ENCODE data around the gene IGF2BP1.
A peak's percentile ranks its signal among the peaks of the same experiment; 100 is the strongest.

IGF2BP1 gene

DNA sequence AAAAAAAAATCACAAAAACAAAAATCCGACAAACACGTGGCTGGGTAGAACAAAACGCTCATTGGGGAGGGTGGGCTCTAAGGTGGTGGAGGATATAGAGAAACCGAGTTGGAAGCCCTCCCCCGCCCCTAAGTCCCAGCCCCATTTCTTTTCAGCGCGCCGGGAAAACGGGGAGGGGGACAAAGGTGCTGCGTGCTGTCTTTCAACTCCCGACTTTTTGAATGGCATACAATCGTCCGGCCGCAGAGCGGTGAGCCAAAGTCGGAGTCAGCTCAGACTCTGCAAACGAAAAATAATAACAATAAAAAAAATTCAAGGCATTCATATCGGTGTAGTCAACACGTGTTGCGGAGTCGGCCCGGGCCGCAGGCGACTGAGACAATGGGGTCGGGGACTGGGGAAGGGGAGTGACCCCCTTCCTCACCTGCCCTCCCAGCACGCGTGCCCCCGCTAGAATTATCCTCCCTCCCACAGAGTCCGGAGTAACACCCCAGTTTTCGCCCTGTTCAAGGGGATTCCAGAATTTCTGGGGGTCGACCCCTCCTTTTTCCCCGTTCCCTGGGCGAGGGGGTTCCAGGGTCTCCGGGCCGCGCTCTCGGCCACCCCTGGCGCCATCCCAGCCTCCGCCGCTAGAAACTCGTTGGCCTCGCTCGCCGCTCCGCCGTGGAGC lies 1.7 kb upstream of the IGF2BP1 start:
- Histone ChIP-seq H3K4me3 (ENCODE audit: low read depth in 1 of 2, low read length in 2 of 2) (no peak overlapping the region), H3K4me1 (ENCODE audit: control insufficient read depth in 1 of 2, insufficient read depth in 2 of 2, low read length in 2 of 2) (peaks cover 4% of the 10 kb centered on the region in 2 donors), H3K9me3 (ENCODE audit: control insufficient read depth in 1 of 2, low read length in 2 of 2) (no peaks in the 10 kb centered on the region), H3K9ac (ENCODE audit: low read depth in 1 of 2, low read length in 2 of 2) (no peak overlapping the region), H3K36me3 (ENCODE audit: control insufficient read depth in 1 of 2, insufficient read depth in 2 of 2, low read length in 2 of 2) (no peaks in the 10 kb centered on the region), H3K27ac (ENCODE audit: low read depth, low read length) (no peak overlapping the region), H3K27me3 (ENCODE audit: control insufficient read depth in 1 of 2, insufficient read depth in 2 of 2, low read length in 2 of 2) (peaks cover 80 to 84% of the 10 kb centered on the region in 2 donors)

DNA sequence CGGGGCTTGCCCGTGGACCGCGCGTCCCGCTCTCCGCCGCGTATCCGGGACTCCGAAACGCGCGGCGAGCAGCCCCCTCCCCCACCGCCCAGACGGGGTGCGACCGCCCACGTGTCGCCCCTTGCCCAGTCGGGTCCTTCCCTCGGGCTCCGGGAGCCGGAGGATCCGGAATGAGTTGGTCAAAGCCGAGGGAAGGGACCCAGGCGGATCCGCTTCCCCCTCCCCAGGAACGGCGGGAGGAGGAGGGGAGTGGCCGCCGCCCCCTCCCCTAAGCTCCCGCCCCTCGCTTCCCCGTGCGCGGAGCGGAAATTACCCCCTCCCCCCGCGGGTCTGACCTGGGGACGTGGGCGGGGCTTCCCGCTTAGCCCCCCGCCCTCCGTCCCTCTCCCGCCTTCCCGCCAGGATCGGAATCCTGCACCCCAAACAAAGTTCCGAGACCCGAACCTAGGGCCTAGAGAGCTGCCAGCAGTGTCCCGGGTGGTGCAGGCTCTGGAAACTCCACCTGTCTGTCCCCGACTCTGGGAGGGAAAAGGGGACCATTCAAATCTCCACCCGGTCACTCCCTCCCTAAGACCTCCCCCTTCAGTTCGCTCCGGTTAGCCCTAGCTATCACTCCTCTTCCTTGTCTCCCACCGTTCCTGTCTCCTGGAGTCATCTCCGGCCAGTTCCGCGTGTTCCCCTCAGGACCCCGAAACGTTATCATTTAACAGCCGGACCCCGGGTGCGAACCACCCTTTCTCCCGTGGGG lies 1.0 kb upstream of the IGF2BP1 start:
- Histone ChIP-seq H3K27ac (ENCODE audit: low read depth, low read length) (no peak overlapping the region), H3K9me3 (ENCODE audit: control insufficient read depth in 1 of 2, low read length in 2 of 2) (no peaks in the 10 kb centered on the region), H3K27me3 (ENCODE audit: control insufficient read depth in 1 of 2, insufficient read depth in 2 of 2, low read length in 2 of 2) (peaks cover 83 to 86% of the 10 kb centered on the region in 2 donors), H3K4me3 (ENCODE audit: low read depth in 1 of 2, low read length in 2 of 2) (no peak overlapping the region), H3K36me3 (ENCODE audit: control insufficient read depth in 1 of 2, insufficient read depth in 2 of 2, low read length in 2 of 2) (no peaks in the 10 kb centered on the region), H3K4me1 (ENCODE audit: control insufficient read depth in 1 of 2, insufficient read depth in 2 of 2, low read length in 2 of 2) (peaks cover 4% of the 10 kb centered on the region in 2 donors), H3K9ac (ENCODE audit: low read depth in 1 of 2, low read length in 2 of 2) (no peak overlapping the region)

- H3K36me3 ChIP-seq (ENCODE audit: control insufficient read depth in 1 of 2, insufficient read depth in 2 of 2, low read length in 2 of 2), result no peaks in the 10 kb centered on the region
- peaks cover 4% of the 10 kb centered on the region in 2 donors for H3K4me1 ChIP-seq (ENCODE audit: control insufficient read depth in 1 of 2, insufficient read depth in 2 of 2, low read length in 2 of 2)
- H3K27ac ChIP-seq (ENCODE audit: low read depth, low read length), result no peak overlapping the region
- H3K9me3 ChIP-seq (ENCODE audit: control insufficient read depth in 1 of 2, low read length in 2 of 2), result no peaks in the 10 kb centered on the region
- H3K27me3 ChIP-seq (ENCODE audit: control insufficient read depth in 1 of 2, insufficient read depth in 2 of 2, low read length in 2 of 2), result peaks cover 89 to 92% of the 10 kb centered on the region in 2 donors
- no peak overlapping the region for H3K4me3 ChIP-seq (ENCODE audit: low read depth in 1 of 2, low read length in 2 of 2)
- H3K9ac ChIP-seq (ENCODE audit: low read depth in 1 of 2, low read length in 2 of 2), result no peak overlapping the region
These were observed 473 bp upstream of the IGF2BP1 start for GRCh38 chr17:48996722-48997102.

GRCh38 chr17:48997827-48998586 lies 822 bp downstream of the IGF2BP1 start:
- peaks cover 88 to 93% of the 10 kb centered on the region in 2 donors for H3K27me3 ChIP-seq (ENCODE audit: control insufficient read depth in 1 of 2, insufficient read depth in 2 of 2, low read length in 2 of 2)
- peak overlapping the region; percentile 30 to 43 for H3K4me3 ChIP-seq (ENCODE audit: low read depth in 1 of 2, low read length in 2 of 2)

DNA sequence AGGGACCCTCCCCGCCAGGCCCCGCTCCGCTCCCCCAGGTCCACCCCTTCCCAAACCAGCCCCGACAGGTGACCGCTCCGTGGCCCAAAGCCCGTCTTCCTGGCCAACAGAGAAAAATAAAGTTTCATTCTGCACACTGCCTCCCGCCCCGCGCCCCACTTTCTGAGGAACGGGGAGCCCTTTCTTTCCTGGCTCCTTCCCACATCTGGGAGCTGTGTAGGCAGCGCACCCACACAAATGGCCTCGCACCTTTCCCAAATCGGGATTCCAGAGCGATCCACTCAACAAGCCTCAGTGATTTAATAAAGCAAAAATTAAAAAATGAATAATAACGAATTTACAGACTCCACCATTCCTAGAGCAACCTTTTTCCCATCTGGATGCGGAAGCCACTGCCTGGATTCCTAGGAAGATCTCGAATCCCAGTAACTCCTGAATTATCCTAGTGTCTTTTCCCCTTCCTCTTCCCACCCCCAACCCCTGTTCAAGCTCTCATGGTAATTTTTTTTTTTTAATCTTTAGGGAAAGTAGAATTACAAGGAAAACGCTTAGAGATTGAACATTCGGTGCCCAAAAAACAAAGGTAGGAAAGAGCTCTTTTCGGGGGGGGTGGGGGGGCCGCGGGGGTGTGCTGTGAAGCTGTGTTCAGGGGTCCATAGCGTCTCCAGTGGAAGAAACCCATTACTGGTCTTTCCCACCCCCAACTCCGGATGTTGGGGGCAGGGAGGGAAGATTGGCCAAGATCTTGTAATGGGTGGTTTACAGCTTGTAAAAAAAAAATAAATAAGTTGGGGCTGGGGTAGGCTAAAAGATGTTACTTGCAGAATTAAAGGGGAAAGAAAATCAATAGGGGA lies 1.6 kb downstream of the IGF2BP1 start:
- Histone ChIP-seq H3K4me3 (ENCODE audit: low read depth in 1 of 2, low read length in 2 of 2) (no peak overlapping the region), H3K36me3 (ENCODE audit: control insufficient read depth in 1 of 2, insufficient read depth in 2 of 2, low read length in 2 of 2) (no peaks in the 10 kb centered on the region), H3K27ac (ENCODE audit: low read depth, low read length) (no peak overlapping the region), H3K9me3 (ENCODE audit: control insufficient read depth in 1 of 2, low read length in 2 of 2) (no peaks in the 10 kb centered on the region), H3K9ac (ENCODE audit: low read depth in 1 of 2, low read length in 2 of 2) (no peak overlapping the region), H3K4me1 (ENCODE audit: control insufficient read depth in 1 of 2, insufficient read depth in 2 of 2, low read length in 2 of 2) (peaks cover 4% of the 10 kb centered on the region in 2 donors), H3K27me3 (ENCODE audit: control insufficient read depth in 1 of 2, insufficient read depth in 2 of 2, low read length in 2 of 2) (peaks cover 90 to 99% of the 10 kb centered on the region in 2 donors)

More at GRCh38 chr17:48997827-48998586, 822 bp downstream of the IGF2BP1 start:
- Histone ChIP-seq H3K9ac (ENCODE audit: low read depth in 1 of 2, low read length in 2 of 2) (no peak overlapping the region), H3K4me1 (ENCODE audit: control insufficient read depth in 1 of 2, insufficient read depth in 2 of 2, low read length in 2 of 2) (peaks cover 4% of the 10 kb centered on the region in 2 donors), H3K36me3 (ENCODE audit: control insufficient read depth in 1 of 2, insufficient read depth in 2 of 2, low read length in 2 of 2) (no peaks in the 10 kb centered on the region), H3K9me3 (ENCODE audit: control insufficient read depth in 1 of 2, low read length in 2 of 2) (no peaks in the 10 kb centered on the region), H3K27ac (ENCODE audit: low read depth, low read length) (no peak overlapping the region)

GRCh38 chr17:49000943-49001342 lies 3.8 kb downstream of the IGF2BP1 start:
- no peak overlapping the region for H3K27ac ChIP-seq (ENCODE audit: low read depth, low read length)
- H3K9ac ChIP-seq (ENCODE audit: low read depth in 1 of 2, low read length in 2 of 2), result no peak overlapping the region
- peaks cover 88 to 99% of the 10 kb centered on the region in 2 donors for H3K27me3 ChIP-seq (ENCODE audit: control insufficient read depth in 1 of 2, insufficient read depth in 2 of 2, low read length in 2 of 2)
- H3K4me3 ChIP-seq (ENCODE audit: low read depth in 1 of 2, low read length in 2 of 2), result no peak overlapping the region
- no peaks in the 10 kb centered on the region for H3K9me3 ChIP-seq (ENCODE audit: control insufficient read depth in 1 of 2, low read length in 2 of 2)
- peaks cover 4% of the 10 kb centered on the region in 2 donors for H3K4me1 ChIP-seq (ENCODE audit: control insufficient read depth in 1 of 2, insufficient read depth in 2 of 2, low read length in 2 of 2)
- no peaks in the 10 kb centered on the region for H3K36me3 ChIP-seq (ENCODE audit: control insufficient read depth in 1 of 2, insufficient read depth in 2 of 2, low read length in 2 of 2)

DNA sequence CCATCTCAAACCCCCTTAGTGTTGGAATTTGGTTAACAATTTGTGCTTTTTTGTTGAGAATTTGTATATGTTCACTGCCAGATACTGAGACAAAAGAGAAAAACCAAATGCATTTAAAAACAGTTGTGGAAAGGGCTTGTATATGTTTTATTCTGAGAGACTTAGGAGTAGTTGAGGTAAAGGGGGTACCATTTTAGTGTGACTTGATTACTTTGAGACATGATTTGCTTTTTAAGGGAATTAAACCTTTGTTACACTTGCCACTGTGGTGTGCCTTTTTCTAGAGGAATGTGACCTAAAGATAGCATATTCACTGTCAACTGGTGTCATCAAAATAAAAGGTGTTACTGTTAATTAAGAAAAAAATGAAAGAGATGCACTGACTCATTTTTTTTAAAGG lies 4.5 kb downstream of the IGF2BP1 start:
- no peak overlapping the region for H3K27ac ChIP-seq (ENCODE audit: low read depth, low read length)
- H3K9me3 ChIP-seq (ENCODE audit: control insufficient read depth in 1 of 2, low read length in 2 of 2), result no peaks in the 10 kb centered on the region
- no peaks in the 10 kb centered on the region for H3K36me3 ChIP-seq (ENCODE audit: control insufficient read depth in 1 of 2, insufficient read depth in 2 of 2, low read length in 2 of 2)
- H3K27me3 ChIP-seq (ENCODE audit: control insufficient read depth in 1 of 2, insufficient read depth in 2 of 2, low read length in 2 of 2), result peaks cover 87 to 99% of the 10 kb centered on the region in 2 donors
- H3K4me3 ChIP-seq (ENCODE audit: low read depth in 1 of 2, low read length in 2 of 2), result no peak overlapping the region
- H3K9ac ChIP-seq (ENCODE audit: low read depth in 1 of 2, low read length in 2 of 2), result no peak overlapping the region
- peaks cover 0 to 4% of the 10 kb centered on the region in 2 donors for H3K4me1 ChIP-seq (ENCODE audit: control insufficient read depth in 1 of 2, insufficient read depth in 2 of 2, low read length in 2 of 2)

DNA sequence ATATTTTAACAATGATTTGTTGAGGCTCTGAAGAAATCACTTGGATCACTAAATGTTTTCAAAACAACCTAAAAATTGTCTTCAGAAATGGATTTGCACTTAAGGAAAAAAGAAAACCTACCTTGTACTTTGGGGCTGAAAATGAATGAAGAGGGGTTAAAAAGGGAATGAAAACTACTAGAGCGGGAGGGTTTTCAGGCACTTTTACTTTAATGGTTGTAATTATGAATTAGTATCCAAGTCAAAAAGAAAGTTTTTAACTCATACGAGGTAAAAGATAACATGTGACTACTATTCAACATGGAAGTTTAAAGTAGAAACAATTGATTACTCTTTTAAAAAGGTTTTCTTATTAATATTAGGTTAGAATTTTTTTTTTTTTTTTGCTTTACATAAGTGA lies 5.1 kb downstream of the IGF2BP1 start:
- H3K4me3 ChIP-seq (ENCODE audit: low read depth in 1 of 2, low read length in 2 of 2), result no peak overlapping the region
- H3K4me1 ChIP-seq (ENCODE audit: control insufficient read depth in 1 of 2, insufficient read depth in 2 of 2, low read length in 2 of 2), result peaks cover 0 to 4% of the 10 kb centered on the region in 2 donors
- H3K9ac ChIP-seq (ENCODE audit: low read depth in 1 of 2, low read length in 2 of 2), result no peak overlapping the region
- H3K27ac ChIP-seq (ENCODE audit: low read depth, low read length), result no peak overlapping the region
- H3K9me3 ChIP-seq (ENCODE audit: control insufficient read depth in 1 of 2, low read length in 2 of 2), result no peaks in the 10 kb centered on the region
- peaks cover 87 to 99% of the 10 kb centered on the region in 2 donors for H3K27me3 ChIP-seq (ENCODE audit: control insufficient read depth in 1 of 2, insufficient read depth in 2 of 2, low read length in 2 of 2)
- no peaks in the 10 kb centered on the region for H3K36me3 ChIP-seq (ENCODE audit: control insufficient read depth in 1 of 2, insufficient read depth in 2 of 2, low read length in 2 of 2)

- no peaks in the 10 kb centered on the region for H3K4me1 ChIP-seq (ENCODE audit: control insufficient read depth in 1 of 2, insufficient read depth in 2 of 2, low read length in 2 of 2)
- no peak overlapping the region for H3K9ac ChIP-seq (ENCODE audit: low read depth in 1 of 2, low read length in 2 of 2)
- H3K36me3 ChIP-seq (ENCODE audit: control insufficient read depth in 1 of 2, insufficient read depth in 2 of 2, low read length in 2 of 2), result no peaks in the 10 kb centered on the region
- H3K4me3 ChIP-seq (ENCODE audit: low read depth in 1 of 2, low read length in 2 of 2), result no peak overlapping the region
- peaks cover 87 to 99% of the 10 kb centered on the region in 2 donors for H3K27me3 ChIP-seq (ENCODE audit: control insufficient read depth in 1 of 2, insufficient read depth in 2 of 2, low read length in 2 of 2)
- no peak overlapping the region for H3K27ac ChIP-seq (ENCODE audit: low read depth, low read length)
- H3K9me3 ChIP-seq (ENCODE audit: control insufficient read depth in 1 of 2, low read length in 2 of 2), result no peaks in the 10 kb centered on the region
These were observed 5.6 kb downstream of the IGF2BP1 start for GRCh38 chr17:49002766-49003165.
